Measurements from ENCODE around the gene DCTN1.

DNA sequence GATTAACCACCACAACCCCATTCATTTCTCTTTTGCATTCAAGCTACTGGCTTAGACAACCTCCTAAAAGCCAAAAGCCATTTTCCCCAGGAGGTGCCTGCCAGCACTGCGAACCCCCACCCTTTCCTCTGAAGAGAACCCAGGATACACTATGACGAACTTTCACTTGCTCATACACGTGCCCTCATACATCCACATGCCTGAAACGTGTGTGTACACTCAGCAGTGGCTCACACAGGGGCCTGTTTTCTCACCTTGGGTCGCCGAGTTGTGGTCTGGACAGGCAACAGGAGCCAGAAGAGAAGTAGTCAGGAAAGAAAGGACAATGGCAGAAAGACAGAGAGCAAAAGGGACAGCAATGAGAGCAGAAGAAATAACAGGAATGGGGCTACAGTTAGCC is 7.4 kb downstream of the DCTN1 start:
- TF ChIP-seq POLR2A (IDR thresholded peaks at IDR 0.05) (no peak), CTCF (IDR thresholded peaks at IDR 0.05) (no peak)

Measured in breast epithelium (tissue), 3 donors.